ENCODE results near the gene SLC2A9. TPM values are rescaled to one million over a fixed set of nuclear protein-coding genes. Genes with fewer than 3 reads are reported as not detected.
"Not testable (repeated sequence)": the region's sequence is repeated elsewhere in the genome, so short reads cannot be mapped to it uniquely, and the experiment has no call there.

Gene SLC2A9
- total RNA-seq, 2 donors from 2014 or later, result 0.52 to 1.2 TPM

DNA sequence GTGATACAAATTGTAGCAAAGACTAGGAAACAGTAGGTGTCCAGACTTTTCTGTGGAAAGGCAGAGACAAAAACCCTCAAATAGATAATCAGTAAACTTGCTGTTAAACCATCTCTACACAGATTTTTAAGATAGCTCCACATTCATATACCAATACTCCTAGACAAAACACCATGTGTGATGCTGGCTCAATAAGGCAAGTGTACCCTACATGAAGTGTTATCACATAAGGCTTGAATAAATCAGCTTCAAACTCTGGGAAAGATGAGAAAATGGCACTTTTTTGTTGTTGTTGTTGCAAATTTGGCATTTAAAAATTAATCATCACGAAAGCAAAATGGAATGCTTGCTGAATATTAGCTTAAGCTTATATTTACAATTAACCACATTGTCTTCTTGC, 194.7 kb downstream of the SLC2A9 start:
- no peaks in the 10 kb centered on the region for H3K9me3 Mint-ChIP-seq
- no peaks in the 10 kb centered on the region for H3K36me3 Mint-ChIP-seq
- DNase-seq (ENCODE audit: low spot score in 2 of 2) (no peak), ATAC-seq (no peak)
- H3K27ac Mint-ChIP-seq, result no peak overlapping the region

DNA sequence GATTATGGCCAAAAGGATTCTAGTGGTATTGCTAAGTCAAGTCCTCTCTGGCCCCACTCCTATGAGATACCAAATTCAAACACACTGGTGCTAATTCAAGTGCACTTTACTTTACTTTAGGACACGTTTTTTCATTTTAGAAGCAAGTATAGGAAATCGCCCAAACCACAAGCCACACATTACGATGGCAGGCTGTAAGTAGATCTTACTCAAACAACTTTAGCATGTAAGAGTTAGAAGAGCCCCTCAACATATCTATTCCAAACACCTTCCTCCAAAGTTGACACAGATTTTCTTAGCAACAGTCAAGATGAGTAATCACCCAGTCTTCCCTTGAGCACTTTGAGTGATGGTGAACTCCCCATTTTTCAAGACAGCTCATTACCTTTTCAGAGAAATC, 196.2 kb downstream of the SLC2A9 start:
- ATAC-seq, result peak; percentile 92 to 98
- H3K27ac Mint-ChIP-seq, result no peak overlapping the region
- DNase-seq (ENCODE audit: low spot score in 2 of 2), result peak in 1 of 2 donors; percentile 23
- no peaks in the 10 kb centered on the region for H3K9me3 Mint-ChIP-seq
- no peaks in the 10 kb centered on the region for H3K36me3 Mint-ChIP-seq

GRCh38 chr4:9820343-9820742, 201.0 kb downstream of the SLC2A9 start:
- Mint-ChIP-seq H3K36me3 (no peaks in the 10 kb centered on the region), H3K27ac (no peak overlapping the region), H3K9me3 (no peaks in the 10 kb centered on the region)
- no peak for DNase-seq (ENCODE audit: low spot score in 2 of 2)
- ATAC-seq, result no peak

- H3K27ac Mint-ChIP-seq, result no peak overlapping the region
- H3K9me3 Mint-ChIP-seq, result no peaks in the 10 kb centered on the region
- no peaks in the 10 kb centered on the region for H3K36me3 Mint-ChIP-seq
- ATAC-seq (peak; percentile 18 to 81), DNase-seq (ENCODE audit: low spot score in 2 of 2) (no peak)
Observed at GRCh38 chr4:9816285-9816684, 205.0 kb downstream of the SLC2A9 start.

DNA sequence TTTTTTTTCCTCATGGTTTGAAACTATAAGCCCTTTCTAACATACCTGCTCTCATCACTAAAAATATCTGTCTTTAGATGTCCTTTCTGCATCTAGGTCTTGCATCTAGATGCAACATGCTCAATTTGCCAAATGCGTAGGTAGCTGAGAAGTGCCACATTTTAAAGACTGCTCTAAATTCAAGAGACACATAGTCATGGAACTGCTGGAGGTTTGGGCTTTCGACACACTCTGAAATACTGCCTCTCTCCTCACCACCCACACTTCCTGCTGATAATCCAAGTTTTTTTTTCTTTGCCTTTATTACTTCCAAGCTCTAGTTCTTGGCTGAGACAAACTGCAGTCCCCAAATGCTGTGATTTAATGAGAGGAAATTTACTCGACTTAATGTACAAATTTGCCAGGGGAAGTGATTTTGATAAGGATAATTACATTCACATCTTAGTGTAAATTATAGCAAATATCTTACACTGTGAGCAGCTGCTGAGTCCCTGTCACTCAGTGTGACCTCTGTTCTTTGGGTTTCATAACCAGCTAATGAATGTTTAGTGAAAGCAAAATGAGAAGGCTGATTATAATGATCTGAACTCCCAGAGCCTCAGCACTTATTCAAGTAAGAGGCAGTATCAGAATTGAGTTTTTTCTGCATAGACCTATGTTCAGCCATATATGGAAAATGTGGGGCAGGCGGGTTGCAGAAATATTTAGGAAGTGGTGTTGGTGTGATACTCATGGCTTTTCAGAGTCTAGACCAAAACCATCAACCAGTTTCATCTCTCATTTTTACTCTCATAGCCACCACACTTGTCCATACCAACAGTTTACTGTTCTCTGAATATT, 208.6 kb downstream of the SLC2A9 start:
- DNase-seq (ENCODE audit: low spot score in 2 of 2), result no peak
- Mint-ChIP-seq H3K36me3 (no peaks in the 10 kb centered on the region), H3K27ac (no peak overlapping the region), H3K9me3 (no peaks in the 10 kb centered on the region)
- ATAC-seq, result peak; percentile 75 to 78

DNA sequence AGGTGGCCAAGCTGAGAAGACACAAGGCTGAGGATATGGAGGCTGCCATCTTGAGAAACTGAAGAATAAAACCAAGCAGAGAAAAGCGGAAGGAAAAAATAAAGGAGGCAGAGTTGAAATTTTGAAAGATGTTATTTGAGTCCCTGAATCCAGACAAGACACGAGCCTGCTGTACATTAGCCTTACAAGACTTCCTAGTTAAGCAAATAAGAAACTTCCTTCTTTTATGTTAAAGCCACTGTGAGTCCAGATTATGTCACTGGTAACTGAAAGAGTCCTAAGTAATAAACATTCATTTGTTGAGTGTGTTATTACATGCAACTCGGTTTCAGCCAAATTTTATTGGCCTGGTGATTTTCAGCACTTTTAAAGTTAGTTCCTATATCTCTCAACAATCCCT, 209.5 kb downstream of the SLC2A9 start:
- H3K27ac Mint-ChIP-seq, result no peak overlapping the region
- DNase-seq (ENCODE audit: low spot score in 2 of 2) (no peak), ATAC-seq (no peak)
- no peaks in the 10 kb centered on the region for H3K36me3 Mint-ChIP-seq
- H3K9me3 Mint-ChIP-seq, result no peaks in the 10 kb centered on the region

GRCh38 chr4:9808077-9808476, 213.2 kb downstream of the SLC2A9 start:
- no peak for ATAC-seq
- Mint-ChIP-seq H3K27ac (no peak overlapping the region), H3K9me3 (no peaks in the 10 kb centered on the region), H3K36me3 (no peaks in the 10 kb centered on the region)
- DNase-seq (ENCODE audit: low spot score in 2 of 2), result no peak

GRCh38 chr4:9804918-9805317, 216.4 kb downstream of the SLC2A9 start:
- DNase-seq (ENCODE audit: low spot score in 2 of 2) (no peak), ATAC-seq (no peak)
- H3K9me3 Mint-ChIP-seq, result no peaks in the 10 kb centered on the region
- H3K27ac Mint-ChIP-seq, result no peak overlapping the region
- H3K36me3 Mint-ChIP-seq, result no peaks in the 10 kb centered on the region

- H3K27ac Mint-ChIP-seq, result no peak overlapping the region
- ATAC-seq (no peak), DNase-seq (ENCODE audit: low spot score in 2 of 2) (no peak)
- no peaks in the 10 kb centered on the region for H3K36me3 Mint-ChIP-seq
- peaks cover 0 to 6% of the 10 kb centered on the region in 2 donors for H3K9me3 Mint-ChIP-seq
Observed at GRCh38 chr4:9800848-9801247, 220.4 kb downstream of the SLC2A9 start.

DNA sequence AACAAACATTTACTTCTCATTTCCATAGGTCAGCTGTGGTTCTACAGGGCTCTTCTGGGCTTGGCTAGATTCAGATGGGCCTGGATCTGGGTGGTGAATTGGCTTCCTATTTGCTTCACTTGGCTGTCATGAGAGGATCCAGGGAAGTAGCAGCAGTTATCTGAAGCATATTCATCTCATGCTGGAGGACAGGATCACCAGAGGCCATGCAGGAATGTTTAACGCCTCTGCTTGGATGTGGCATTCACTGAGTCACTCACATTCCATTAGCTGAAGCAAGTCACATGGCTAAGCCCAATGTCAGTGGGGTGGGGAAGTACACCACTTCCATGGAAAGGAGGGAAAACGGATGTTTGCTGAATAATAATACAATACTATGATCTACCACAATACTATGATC, 224.7 kb downstream of the SLC2A9 start:
- not testable (repeated sequence) for H3K27ac Mint-ChIP-seq; DNase-seq (ENCODE audit: low spot score in 2 of 2); H3K36me3 Mint-ChIP-seq; ATAC-seq; H3K9me3 Mint-ChIP-seq

DNA sequence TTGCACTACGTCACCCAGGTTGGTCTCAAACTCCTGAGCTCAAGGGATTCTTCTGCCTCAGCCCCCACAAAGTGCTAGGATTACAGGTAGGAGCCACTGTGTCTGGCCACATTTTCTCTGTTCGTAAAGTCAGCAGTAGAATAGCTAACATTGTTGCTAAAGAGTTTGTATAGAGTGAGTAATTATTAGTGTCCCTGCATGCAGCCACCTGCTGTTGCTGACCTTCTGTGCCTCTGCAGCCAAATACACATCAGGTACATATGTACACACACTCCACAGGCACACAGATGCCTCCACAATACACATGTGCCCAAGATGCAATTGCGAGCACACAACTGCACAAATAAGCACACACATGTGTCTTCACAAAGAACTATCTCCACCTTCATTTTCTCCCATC, 228.9 kb downstream of the SLC2A9 start:
- Mint-ChIP-seq H3K9me3 (peaks cover 6 to 9% of the 10 kb centered on the region in 2 donors), H3K27ac (no peak overlapping the region), H3K36me3 (no peaks in the 10 kb centered on the region)
- ATAC-seq (no peak), DNase-seq (ENCODE audit: low spot score in 2 of 2) (no peak)

GRCh38 chr4:9785891-9786290, 235.4 kb downstream of the SLC2A9 start:
- DNase-seq (ENCODE audit: low spot score in 2 of 2); ATAC-seq; H3K27ac Mint-ChIP-seq; H3K9me3 Mint-ChIP-seq: not testable (repeated sequence)
- H3K36me3 Mint-ChIP-seq, result peaks cover 7 to 13% of the 10 kb centered on the region in 2 donors

DNA sequence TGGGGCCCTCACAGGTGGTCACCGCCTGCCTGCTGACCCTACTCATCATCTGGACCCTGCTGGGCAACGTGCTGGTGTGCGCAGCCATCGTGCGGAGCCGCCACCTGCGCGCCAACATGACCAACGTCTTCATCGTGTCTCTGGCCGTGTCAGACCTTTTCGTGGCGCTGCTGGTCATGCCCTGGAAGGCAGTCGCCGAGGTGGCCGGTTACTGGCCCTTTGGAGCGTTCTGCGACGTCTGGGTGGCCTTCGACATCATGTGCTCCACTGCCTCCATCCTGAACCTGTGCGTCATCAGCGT, 239.2 kb downstream of the SLC2A9 start:
- ATAC-seq (no peak), DNase-seq (ENCODE audit: low spot score in 2 of 2) (no peak)
- peaks cover 7 to 13% of the 10 kb centered on the region in 2 donors for H3K36me3 Mint-ChIP-seq
- H3K9me3 Mint-ChIP-seq, result no peaks in the 10 kb centered on the region
- no peak overlapping the region for H3K27ac Mint-ChIP-seq

- ATAC-seq (no peak), DNase-seq (ENCODE audit: low spot score in 2 of 2) (no peak)
- peaks cover 7 to 13% of the 10 kb centered on the region in 2 donors for H3K36me3 Mint-ChIP-seq
- no peaks in the 10 kb centered on the region for H3K9me3 Mint-ChIP-seq
- H3K27ac Mint-ChIP-seq, result no peak within 1 kb of the TSS
Observed at GRCh38 chr4:9781343-9782135, 239.8 kb downstream of the SLC2A9 start, which contains the start of gene DRD5. DRD5 (plus strand) TSS chr4:9781634; CDS start chr4:9782030, 396 bp downstream.
